ENCODE results near the gene SLC36A3. TPM values are rescaled to one million over a fixed set of nuclear protein-coding genes. Genes with fewer than 3 reads are reported as not detected.

Gene SLC36A3
- total and polyA plus RNA-seq, 2 of the 4 experiments (the other 2 are of a cell fraction), result not detected

- Histone ChIP-seq H3K9ac (ENCODE audit: low read depth, low read length) (no peak overlapping the region), H2BK5ac (ENCODE audit: low read depth, low read length, poor library complexity, severe bottlenecking) (no peak overlapping the region), H2BK20ac (ENCODE audit: low read depth, low read length) (no peak overlapping the region), H2BK15ac (ENCODE audit: low read depth, low read length) (no peak overlapping the region), H4K20me1 (ENCODE audit: insufficient read depth, low read length) (no peaks in the 10 kb centered on the region), H2AK9ac (replicated peaks; ENCODE audit: low read depth, low read length, poor library complexity) (no peak overlapping the region), H4K91ac (ENCODE audit: insufficient read depth, low read depth, low read length) (no peak overlapping the region), H3K79me1 (ENCODE audit: low read depth in 1 of 2, low read length in 2 of 2) (no peaks in the 10 kb centered on the region), H3K4me2 (ENCODE audit: low read depth, low read length) (no peak overlapping the region), H2AK5ac (ENCODE audit: low read depth, low read length) (no peak overlapping the region), H3K27ac (ENCODE audit: insufficient read depth, low read length) (no peak overlapping the region), H3K23ac (ENCODE audit: low read depth, low read length) (no peak overlapping the region), H2BK120ac (ENCODE audit: low read depth, low read length) (no peak overlapping the region), H3K36me3 (ENCODE audit: control insufficient read depth, insufficient read depth, low read length) (peaks cover 10% of the 10 kb centered on the region), H3K9me3 (ENCODE audit: control insufficient read depth, insufficient read depth, low read length) (no peaks in the 10 kb centered on the region), H2AFZ (replicated peaks; ENCODE audit: low read length, poor library complexity) (no peak overlapping the region), H3K27me3 (ENCODE audit: control insufficient read depth, insufficient read depth, low read length) (no peaks in the 10 kb centered on the region; the same call in 1 of the 2 replicates), H3K4me3 (ENCODE audit: insufficient read depth, low read depth, low read length) (no peak overlapping the region), H4K8ac (ENCODE audit: low read depth in 2 of 2, low read length in 2 of 2) (no peak overlapping the region), H3K18ac (ENCODE audit: low read depth, low read length) (no peak overlapping the region), H3K9me1 (ENCODE audit: insufficient read depth, low read length) (no peaks in the 10 kb centered on the region; the same call in 1 of the 2 replicates), H3K14ac (replicated peaks; ENCODE audit: low read depth, low read length) (no peak overlapping the region), H3K4me1 (ENCODE audit: control insufficient read depth, insufficient read depth, low read length) (no peaks in the 10 kb centered on the region), H3K56ac (ENCODE audit: extremely low read depth, insufficient read depth, low read length) (no peak overlapping the region), H4K5ac (ENCODE audit: low read depth, low read length) (no peak overlapping the region), H3K4ac (ENCODE audit: low read depth, low read length) (no peak overlapping the region)
- in situ Hi-C loops (cut with MboI; ENCODE audit: low sequenced_read_pairs) (no loop called here), dilution Hi-C loops (cut with HindIII; ENCODE audit: low sequenced_read_pairs, unreplicated experiment) (no loop called here), intact Hi-C loops (cut with micrococcal nuclease) (no loop called here)
- DNase-seq (no peak), ATAC-seq (ENCODE audit: low read depth) (no peak)
- POLR2A ChIA-PET (ENCODE audit: unreplicated experiment), result no interaction called here
- CTCF ChIA-PET, result no interaction called here
- BruUV-seq (replicated peaks), result no TSS peak
- TF ChIP-seq MAFK (IDR thresholded peaks at IDR 0.05; ENCODE audit: low read depth, low read length) (no peak), NFE2L2 (IDR thresholded peaks at IDR 0.05; ENCODE audit: low read depth, low read length) (no peak), RFX5 (IDR thresholded peaks at IDR 0.05; ENCODE audit: low read depth, low read length) (no peak), RAD21 (IDR thresholded peaks at IDR 0.05; ENCODE audit: low read length) (no peak), POLR2A (IDR thresholded peaks at IDR 0.05; ENCODE audit: low read depth, low read length) (no peak), MAZ (IDR thresholded peaks at IDR 0.05; ENCODE audit: borderline replicate concordance, low read depth, low read length) (no peak), SMC3 (IDR thresholded peaks at IDR 0.05; ENCODE audit: low read depth, low read length) (no peak), CHD1 (IDR thresholded peaks at IDR 0.05; ENCODE audit: low read depth, low read length) (no peak), ELK1 (IDR thresholded peaks at IDR 0.05; ENCODE audit: borderline replicate concordance, low read depth, low read length) (no peak), USF2 (IDR thresholded peaks at IDR 0.05; ENCODE audit: low read depth, low read length) (no peak), RCOR1 (IDR thresholded peaks at IDR 0.05; ENCODE audit: insufficient replicate concordance, low read length) (no peak)
Observed at GRCh38 chr5:151271336-151271735, 32.2 kb downstream of the SLC36A3 start.

All from IMR-90 (cell line).